Medulla oblongata (tissue), 1 donor: ENCODE data around the gene ELMO1.

Source experiments
- DNase-seq: peaks from one replicate; pipeline ENCODE4 v3.0.0-alpha.2; 2015; ENCODE audit errors: extremely low spot score

The ELMO1 gene

DNA sequence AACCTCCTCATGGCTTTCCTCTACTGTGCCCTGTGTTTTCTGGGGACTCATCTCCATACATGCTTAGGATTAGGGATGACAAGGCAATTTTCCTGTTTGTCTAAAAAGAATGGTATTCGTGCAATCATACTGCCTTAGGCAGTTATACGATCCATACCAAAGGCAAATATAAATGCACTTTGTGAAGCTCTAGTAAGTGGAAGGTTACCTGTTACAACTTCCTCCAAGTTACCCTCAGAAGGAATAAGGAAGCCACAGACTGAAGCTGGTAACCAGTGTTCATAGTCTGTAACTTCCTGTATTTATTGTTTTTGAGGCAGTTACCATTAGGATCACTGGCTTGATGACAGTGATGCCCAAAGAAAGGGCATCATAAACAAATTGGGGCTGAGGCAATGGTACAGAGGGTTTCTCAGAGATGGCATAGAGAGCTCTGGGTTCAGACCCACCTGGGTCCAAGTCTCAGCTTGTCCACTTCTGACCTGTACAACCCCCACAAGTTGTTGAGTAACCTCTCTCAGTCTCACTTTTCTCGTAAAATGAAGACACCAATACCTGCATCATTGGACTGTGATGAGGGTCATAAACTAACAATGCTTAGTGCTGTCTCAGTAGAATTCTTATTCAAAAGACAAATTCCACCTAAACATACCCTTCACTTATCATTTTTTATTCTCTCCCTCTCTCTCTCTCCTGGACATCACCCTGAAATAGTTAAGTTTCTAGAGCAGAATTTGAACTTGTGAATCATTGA is 138.2 kb downstream of the ELMO1 start:
- no peak for DNase-seq

DNA sequence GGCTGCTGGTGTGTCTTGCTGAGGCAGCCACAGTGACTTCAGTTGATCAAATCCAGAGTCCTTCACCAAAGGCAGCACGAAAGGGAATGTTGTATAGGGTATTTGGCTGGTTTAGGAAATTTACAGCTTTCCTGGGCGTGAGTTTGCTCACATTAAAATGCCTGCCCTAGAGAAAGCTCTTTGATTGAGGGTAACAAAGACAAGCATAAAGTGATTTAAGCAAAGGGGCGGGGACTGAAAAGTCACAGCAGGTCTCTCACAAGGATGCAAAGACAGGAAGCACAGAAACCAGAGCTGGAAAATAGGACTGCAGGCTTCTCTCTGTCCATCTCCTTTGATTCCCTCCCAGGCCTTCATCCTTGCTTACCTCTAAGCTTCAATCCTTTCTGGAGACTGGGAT is 139.2 kb downstream of the ELMO1 start:
- no peak for DNase-seq

DNA sequence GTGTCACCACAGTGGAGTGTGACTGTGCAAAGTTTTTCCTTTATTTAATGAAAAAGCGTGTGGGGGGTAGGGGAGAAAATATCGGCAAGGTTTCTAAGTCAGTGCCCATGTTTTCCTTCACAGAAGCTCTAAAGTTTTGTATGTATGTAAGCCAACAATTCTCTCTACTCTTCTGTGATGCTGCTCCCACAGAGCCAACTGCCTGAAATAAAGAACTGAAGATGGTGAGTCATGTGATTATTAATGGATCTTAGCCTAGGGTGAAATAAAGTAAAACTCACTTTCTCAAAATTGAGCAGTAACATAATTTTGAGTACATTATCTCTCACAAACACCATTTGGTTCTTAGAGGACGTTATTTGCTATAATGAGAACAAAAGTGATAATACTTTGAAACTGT is 143.7 kb downstream of the ELMO1 start:
- DNase-seq = no peak

DNA sequence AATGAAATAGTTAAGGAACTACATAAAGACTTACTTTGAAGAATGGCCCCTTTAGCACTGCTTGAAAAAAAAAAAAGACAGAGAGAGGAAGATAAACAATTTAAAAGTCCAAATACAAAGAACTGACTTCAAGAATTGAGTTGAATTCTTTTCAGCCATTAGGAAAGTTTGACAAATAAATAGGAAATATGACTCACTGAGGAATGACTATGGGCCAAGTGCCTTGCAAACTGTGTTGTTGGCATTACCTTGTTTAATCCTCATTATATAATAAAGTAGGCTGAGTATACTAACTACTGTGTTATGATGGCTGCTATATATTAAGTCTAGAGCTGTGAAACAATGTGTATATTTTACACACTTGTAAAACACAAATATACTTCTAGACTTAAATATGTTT is 151.1 kb downstream of the ELMO1 start:
- DNase-seq = no peak

DNA sequence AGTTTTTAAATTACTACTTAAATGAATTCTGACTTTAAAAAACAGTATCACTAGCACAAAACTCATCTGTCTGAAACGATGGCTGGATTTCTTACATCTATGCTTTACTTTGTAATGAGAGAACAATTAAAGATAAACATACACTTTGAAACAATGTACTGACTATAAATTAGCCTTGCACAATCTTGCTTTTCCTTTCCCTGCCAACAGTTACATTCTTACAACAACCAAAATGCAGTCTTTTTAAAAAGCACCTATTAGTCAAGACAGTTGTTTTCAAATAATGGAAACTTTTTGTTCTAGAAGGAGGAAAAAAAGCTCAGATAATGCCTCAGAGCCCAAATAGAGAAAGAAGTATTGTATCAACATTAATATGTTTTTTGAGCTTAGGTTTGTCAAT is 153.3 kb downstream of the ELMO1 start:
- no peak for DNase-seq

DNA sequence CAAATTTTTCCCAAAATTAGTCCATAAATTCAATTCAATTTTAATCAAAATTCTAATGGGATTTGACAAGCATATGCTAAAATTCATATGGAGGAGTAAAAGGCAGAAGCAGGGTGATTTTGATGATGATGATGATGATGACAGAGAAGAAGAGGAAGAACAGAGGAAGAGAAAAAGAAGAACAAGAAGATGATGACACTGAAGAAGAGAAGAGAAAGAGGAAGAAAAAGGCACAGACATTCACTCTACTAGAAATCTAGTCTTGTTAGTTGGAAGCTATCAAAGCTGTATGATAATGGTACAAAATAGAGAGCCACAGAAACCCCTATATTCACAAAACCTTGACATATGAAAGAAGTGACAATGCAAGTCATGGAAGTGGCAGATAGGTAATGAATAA is 157.9 kb downstream of the ELMO1 start:
- DNase-seq = no peak

DNA sequence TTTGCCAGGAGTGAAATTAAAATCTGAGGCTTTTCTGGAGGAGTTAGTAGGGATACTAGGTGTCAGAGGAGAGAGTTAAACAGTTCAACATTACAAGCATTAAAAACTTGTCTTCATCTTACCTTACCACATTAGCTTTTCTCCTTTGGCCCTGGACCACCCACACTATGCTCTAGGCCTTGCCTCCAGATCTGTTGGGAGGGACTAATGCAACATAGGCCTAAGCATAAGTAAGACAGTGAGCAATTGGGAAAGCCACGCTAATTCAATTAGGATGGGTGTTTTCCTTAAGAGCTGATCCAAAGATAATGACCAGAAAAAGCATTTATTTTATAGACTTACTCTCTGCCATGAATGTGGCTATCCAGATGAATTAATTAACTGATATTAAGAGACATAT is 158.9 kb downstream of the ELMO1 start:
- no peak for DNase-seq

DNA sequence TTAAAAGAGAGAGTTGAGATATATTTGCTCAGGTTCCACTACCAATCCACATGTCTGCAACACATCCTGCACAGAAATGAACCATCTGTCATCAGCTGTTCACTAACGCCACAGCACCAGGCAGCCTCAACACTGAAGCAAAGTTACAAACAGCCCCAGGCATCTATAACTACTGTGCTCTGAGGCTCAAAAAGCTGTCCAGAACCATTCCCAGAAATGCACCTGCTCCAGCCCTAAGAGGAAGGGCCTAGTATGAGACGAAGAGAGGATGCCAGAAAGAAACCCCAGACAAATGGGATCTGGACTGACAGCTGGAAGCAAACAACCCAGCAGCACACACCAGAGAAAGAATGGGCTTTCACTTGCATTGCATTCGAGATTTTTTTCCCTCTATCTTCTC is 159.3 kb downstream of the ELMO1 start:
- DNase-seq = no peak

DNA sequence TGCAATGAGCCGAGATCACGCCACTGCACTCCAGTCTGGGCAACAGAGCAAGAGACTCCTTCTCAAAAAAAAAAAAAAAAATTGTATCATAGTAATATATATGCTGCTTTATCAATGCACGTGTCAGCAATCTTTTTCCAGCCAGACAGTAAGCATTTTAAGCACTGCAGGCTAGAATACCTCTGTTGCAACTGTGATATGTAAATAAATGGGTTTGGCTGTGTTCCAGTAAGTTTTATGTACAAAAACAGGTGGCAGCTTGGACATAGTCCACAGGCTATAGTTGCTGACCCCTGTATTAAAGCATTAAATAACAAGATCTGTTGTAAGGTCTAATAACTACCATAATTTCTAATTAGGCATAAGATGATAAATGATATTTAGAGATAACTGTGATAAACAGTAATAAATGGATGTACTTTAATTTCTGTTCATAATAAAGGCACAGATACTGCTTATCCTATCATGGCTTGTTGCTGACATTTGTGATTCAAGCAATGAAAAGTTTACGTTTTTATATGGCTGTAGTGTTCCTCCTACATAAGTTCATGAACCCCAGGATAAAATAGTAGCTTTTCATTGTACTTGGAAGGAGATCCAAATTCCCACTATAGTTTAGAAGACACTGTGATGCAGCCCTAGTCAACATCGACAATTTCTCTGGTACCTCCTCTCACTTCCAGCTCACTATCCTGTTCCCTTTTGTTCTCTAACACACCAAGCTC is 161.4 kb downstream of the ELMO1 start:
- no peak for DNase-seq

DNA sequence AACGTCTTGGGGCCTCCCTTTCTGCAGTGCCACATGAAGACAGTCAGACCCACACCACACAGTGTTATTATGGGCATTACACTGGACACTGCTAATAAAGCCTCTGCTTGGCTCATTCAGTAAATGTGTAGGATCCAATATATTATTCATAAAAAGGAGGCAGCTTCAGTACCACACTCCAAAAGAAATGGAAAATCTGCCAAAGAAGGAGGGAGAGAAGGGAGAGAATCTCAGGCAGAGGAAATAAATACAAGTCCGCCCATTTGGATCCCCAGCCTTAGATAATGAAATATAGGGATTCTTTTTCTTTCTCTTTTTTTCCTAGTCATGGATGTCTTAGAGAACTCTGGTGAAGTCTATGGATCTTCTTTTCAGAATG is 162.2 kb downstream of the ELMO1 start:
- no peak for DNase-seq

DNA sequence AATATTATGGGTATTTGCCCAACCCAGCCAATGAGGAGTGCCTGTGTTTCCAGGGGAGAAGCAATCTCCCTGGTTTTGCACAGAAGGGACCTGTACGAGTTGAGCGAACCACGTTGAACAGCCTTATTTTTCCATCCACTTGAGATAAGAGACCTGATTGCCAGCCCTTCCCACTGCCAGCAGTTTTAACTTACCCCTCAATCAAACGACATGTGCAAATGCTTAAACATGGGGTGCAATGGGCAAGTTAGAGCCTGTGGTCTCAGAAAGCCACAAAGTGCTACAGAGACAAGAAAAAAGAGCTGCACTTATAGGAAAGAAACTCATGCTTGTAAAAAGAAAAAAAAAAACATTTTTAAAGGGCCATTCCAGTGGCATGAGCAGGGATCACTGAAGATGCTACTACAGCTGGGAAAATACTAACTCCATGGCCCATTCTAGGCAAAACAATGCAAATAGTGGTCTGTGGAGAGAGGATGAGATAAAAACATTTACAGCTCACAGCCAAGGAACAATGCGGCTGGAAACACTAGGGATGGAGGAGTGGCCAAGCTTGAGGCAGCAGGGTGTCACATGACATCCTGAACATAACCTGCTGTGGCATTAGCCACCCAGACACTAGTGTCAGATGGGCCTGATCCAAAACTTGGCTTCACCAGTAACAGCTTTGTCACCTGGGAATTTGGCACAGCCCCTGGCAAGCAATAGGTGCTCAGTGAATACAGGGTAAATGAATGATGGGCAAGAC is 162.8 kb downstream of the ELMO1 start:
- DNase-seq = peak; percentile 59

DNA sequence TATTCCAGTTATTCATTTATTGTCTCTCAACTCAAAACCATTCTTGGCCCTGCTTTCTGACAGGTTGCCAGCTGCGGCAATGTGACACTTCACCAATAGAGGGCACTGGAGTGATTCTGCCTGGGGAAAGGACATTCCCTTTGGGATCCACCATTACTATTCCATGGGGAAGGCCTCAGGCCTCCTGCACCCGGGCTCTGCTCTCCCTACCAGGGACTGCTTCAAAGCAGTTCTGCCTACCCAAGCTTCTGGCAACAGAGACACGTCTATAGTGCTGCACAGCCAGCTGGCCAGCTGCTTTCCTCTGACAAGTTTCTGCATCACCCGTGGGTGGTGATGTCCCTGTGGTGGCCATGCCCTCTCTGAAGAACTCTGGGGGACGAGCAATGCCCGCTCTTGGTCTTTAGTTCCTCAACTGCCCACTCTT is 163.8 kb downstream of the ELMO1 start:
- DNase-seq = peak; percentile 88

DNA sequence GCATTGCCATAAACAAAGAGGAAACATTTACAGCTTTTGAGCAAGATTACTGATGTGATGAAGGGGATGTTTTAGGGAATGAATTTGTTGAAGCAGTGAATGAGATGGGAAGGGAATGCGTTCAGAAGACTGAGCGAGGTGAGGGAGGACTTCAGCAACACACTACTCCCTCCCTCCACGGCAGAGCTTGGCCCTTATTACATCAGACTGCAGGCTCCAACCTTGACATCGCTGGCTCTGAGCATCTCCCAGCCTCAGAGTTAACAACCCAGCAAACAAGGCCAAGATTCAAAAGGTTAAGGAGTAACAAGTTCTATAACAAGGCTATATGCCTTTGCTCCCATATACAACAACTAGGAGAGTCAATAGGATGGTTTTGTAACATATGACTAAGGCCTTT is 164.4 kb downstream of the ELMO1 start:
- DNase-seq = no peak

DNA sequence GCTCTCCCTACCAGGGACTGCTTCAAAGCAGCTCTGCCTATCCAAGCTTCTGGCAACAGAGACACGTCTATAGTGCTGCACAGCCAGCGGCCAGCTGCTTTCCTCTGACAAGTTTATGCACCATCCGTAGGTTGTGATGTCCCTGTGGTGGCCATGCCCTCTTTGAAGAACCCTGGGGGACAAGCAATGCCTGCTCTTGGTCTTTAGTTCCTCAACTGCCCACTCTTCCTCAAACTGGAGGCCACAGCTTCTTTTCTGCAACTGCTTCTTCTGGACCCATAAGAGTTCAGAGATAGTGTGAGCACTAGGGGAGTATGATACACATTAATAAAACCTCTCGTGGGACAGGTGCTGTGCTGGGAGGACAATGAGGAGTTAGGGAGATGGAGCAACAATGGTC is 164.9 kb downstream of the ELMO1 start:
- DNase-seq = no peak

DNA sequence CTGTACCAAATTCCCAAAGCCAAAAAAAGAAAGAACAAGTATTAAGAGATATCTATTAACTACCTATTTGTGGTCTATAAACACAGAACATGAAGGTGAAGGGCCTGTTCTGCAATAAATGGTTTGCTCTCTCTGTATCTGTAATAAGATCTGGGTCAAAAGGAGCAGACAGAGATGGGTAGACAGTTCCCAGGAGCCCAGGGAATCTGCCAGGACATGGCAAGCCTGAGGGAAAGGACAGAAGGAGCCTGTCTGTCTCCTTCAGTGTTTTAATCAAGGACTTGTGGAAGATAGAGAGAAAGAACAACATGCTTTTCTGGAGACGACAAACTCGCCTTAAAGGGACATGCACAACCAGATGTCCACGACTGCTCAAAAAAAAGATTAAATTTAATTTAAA is 165.7 kb downstream of the ELMO1 start:
- DNase-seq = no peak

DNA sequence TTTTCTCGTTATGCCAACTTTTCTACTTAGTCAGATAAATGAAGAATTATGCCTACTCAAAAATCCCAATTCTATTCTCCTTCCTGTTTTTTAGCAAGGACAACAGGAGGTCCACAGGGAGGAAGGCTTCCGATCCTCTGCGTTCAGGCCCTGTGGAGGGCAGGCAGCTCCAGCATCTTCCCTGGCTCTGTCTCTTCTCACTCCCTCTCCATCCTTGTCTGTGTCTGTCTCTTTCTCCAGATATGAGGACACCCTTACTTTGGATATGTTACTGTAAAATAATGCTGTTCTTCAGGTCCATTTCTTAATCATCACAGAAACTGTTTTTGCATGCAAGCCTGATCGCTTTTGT is 166.6 kb downstream of the ELMO1 start:
- no peak for DNase-seq

DNA sequence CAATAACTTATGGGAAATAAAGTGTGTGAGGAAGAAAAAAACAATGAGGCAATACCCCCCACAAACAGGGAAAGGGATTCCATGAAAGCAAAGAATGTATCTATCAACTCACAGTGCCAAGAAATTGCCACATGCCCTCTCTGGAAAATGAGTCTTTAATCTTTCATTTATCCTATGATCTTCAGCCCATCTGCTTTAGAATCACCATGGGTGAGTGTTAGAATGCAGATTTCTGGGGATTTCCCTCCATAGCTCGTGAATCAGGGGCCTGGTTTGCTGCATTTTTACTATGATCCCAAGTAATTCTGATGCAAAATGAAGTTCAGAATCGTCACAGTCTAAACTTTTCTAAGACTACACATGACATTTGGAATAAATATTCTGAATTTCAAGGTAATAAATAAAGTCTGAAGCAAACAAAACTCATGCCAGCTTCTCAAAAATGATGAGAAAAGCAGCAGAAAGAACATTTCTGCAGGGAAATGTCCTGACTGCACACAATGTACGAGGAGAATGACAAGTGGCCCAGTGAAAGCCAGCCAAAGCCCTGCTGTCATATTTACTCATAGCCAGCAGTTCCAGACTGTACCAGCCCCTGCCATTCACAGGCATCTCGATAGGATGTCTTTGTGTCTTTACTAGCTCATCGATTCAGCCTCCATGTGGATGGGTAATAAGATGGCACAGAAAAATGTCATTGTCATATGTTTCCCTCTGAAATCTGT is 167.1 kb downstream of the ELMO1 start:
- DNase-seq = peak; percentile 92

DNA sequence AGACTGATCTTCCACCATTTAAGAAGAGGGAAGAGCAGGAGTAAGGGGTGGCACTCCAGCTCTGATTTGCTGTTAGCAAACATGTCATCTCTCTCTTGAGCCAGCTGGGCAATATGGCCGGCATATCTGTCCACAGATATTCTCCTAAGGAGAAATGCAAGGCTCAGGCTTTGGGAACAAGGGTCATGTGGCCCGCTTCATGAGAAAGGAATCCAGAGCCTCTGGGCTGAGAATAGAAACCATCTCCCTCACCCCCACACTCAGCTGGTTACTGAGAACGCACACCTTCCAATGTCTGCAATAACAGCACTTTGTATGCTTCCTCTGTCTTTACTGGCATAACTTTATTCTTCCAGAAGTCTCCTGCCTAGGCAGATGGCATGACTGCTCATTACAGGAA is 171.2 kb downstream of the ELMO1 start:
- DNase-seq = no peak

DNA sequence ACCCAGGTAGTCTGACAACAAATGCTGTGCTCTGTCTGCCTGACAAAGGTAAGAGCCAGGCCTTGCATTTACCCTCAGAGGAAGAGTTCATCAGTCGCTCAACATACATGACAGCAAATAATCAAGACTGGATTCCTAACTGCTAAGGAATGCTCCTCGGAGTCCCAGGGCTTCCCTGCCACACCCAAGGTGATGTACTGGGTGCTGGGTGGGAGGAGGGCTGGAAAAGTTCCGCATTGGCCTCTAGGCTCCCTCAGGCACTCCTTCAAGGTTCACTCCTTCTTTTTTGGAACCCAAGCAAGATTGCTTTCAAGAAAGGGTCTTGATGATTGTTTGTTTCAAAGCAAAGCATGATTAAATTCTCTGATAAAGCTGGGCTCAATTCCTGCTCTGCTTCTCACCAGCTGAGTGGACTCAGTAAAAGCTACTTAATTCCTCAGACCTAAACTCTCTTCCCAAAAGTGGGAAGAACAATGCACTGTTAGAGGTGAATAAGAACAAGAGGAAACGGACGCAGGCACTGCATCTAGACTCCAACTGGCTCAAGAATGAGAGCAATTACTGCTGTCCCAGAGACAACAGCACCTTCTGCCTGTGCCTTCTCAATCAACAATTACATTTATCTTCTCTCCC is 173.5 kb downstream of the ELMO1 start:
- no peak for DNase-seq

DNA sequence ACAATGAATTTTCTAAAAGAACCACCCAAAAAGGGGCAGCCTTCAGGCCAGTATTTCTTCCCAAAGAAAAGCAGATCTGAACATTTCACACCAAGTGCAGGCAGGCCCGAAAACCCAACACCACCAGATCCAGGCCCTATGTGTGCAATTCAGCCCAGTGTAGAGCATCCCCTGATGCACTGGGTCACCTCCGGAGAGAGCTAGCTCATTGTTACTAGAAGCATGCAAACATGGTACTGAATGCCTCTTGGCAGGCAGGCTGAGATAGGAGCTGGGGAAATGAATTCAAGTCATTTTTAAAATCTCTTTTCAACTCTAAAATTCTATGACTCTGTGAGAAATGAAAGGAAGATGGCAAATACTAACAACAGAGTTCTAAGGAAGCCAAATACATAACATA is 174.8 kb downstream of the ELMO1 start:
- DNase-seq = peak; percentile 59

DNA sequence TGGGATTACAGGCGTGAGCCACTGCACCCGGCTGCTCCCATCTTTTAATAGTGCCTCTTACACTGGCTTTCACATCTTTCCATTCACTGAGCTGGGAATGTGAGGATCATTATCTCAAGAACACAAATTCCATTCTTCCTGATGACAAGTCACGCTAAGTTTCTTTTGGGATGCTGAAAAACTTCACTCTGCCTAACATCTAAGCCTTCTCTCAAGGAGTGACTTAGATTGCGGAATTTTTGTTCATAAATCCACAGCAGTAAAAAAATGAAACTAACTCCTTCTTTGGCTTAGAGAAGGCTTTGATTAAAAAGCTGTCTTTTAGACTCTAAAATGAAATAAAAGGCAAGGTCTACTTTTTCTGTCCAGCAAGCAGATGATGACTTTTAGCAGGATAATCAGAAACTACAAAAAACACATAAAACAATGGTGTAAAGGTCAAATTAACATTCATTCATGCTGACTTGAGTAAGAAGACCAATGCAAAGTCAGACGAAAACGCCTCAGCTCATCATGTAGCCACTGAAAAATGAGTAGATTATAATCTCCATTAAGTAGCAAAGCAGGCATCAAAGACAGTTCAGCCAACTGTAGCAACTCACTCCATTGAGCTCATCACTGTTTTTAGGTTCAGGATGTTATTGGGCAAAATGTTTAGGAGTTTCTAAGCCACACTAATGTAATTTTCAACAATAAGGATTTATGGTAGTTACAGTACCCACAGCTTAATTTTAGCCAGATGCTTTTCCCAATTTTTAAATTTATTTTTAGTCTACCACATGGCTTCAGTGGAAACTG is 178.8 kb downstream of the ELMO1 start:
- no peak for DNase-seq
